EH (cell line): Measurements from ENCODE around the gene CNBP.

Experiments
- DNase-seq: peaks from one replicate; pipeline ENCODE4 v3.0.0-alpha.2; 2015; ENCODE audit warnings: low read depth

Gene CNBP

DNA sequence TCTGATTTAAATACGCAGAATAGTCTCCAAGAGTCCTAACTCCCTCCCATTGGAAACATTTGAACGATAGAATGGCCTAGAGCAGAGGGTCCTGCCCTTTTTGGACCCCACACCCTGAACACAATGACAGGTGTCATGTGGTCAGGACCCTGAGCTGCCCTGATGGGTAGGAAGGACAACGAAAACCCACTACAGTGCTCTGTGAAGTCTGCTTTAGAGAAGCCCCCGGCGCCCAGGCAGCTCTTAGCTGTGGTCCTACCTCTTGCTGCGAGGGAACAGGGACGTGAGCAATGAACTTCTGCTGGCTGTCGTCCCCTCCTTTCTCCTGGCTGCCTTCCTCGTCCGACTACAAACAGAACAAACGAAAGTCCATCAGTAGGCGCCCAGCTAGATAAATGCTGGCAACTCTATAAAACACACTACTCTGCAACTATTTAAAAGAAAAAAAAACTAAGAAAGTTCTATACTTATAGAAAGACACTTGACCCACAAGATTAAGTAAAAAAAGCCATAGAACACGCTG, 53.3 kb downstream of the CNBP start:
- no peak for DNase-seq

DNA sequence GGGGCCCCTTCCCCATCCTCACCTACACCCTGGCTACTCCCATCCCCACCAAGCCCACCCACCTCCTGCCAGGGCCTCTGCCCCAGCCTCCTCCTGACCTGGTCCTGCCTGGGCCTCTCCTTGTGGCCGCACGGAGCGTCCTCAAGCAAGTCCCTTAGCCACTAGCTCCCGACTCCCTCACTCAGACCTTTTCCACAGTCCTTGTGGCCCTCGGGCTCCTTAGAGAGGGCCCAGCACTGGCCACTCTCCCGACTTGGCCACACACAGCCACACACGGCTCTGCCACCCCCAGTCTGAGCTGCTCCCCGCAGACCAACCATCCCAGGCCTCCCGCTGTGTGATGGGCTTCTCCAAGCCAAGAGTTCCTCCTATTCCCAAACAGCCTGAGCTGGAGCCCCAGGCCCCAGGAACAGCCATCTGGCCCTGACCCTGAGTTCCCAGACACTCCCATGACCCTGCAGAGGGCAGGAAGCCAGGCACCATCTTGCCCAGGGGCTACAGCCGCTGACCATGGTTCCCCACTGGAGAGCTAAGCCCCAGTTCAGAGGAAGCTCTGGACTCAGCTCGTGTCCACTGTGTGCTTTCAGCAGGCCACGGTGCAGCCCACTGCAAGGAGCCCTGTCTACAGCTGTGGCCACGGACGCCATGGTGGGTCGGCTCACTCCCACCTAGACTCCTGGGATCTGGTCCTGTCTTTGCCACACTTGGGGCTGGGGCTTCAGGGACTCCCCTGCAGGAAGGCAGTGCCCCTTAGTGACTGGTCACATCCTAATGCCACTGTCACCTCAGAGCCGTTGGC, 55.1 kb downstream of the CNBP start:
- DNase-seq: no peak

DNA sequence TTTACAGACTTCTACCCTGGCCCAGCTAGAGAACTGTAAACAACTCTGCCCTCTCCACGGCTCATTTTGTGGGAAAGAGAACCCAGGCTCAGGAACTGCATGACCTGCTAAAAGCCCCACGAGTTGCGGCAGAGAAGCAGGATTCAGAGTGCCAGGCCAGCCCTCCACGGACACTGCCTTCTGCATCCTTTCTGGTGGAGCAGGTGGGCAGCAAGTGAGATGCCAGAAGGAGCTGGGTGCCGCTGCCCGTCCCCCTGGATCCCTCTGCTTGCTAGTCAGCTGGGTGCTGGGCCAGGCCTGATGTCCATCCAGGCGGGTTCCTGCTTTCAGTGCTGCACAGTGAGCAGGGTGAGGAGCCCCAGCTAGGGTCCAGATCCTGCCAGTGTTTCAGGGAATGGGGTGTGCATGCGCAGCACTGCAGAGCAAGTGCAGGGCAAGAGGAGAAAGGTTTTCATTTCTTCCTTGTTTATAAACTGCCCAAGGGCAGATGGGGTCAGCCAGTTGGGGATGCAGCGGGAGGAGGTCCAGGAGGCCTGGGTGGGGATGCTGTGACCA, 56.9 kb downstream of the CNBP start:
- no peak for DNase-seq

DNA sequence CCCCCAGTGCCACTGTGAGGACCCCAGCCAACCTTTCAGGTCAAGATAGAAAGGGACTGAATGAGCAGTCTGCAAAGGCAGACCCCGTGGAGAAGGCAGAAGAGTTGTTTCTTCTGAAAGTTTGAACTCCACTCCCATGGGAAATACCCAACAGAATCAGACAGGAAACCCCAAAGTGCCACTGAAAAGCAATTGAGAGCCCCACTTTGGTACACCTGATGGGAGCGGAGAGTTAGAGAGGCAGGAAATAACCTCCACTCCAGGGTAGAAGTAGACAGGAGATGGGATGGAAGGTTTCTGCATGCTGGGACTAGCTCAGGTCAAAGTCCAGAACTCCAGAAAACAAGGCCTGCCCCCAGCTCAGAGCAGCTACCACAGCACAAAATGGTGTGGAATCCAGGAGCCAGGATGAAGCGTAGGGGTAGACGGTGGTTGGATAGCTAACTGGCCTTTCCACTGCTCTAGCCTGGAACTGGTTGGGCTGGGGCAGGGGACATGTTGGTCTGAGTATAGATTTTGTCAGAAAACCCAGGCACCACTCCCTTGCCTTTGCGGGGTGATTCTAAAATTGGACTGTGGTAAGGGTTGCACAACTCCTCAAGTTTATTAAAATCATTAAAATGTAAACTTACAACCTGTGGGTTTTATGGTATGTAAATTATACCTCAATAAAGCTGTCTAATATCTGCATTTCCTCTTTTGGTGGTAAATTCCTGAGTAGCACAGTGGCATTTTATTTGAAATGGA, 60.2 kb downstream of the CNBP start:
- peak; percentile 72 for DNase-seq

DNA sequence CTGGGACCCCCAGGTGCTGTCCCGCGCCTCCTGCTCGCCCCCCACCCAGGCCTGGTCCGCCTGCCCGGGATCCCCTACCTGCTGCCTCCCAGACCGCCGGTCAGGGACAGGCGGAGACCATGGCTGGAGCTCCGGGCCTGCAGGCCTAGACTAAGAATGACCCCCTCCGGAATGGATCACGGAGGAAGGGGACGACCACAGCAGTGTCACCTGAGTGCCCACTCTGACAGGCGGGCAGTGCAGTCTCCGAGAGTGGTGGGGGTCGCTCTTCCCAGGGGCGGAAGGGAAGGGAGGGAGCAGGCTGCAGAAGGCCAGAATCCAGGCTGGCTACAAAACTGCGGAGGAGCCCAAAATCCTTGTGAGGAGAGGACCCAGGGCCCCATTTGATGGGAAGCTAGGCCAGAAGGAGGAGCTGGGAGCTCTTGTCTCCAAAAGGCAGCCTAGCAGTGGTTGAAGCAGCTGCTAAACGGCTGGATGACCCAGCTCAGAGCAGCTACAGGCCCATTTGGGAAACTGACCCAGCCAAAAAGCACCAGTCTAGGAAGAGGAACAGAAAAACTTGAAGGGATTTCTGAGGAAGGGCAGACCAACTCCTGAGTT, 61.2 kb downstream of the CNBP start:
- peak; percentile 21 for DNase-seq

DNA sequence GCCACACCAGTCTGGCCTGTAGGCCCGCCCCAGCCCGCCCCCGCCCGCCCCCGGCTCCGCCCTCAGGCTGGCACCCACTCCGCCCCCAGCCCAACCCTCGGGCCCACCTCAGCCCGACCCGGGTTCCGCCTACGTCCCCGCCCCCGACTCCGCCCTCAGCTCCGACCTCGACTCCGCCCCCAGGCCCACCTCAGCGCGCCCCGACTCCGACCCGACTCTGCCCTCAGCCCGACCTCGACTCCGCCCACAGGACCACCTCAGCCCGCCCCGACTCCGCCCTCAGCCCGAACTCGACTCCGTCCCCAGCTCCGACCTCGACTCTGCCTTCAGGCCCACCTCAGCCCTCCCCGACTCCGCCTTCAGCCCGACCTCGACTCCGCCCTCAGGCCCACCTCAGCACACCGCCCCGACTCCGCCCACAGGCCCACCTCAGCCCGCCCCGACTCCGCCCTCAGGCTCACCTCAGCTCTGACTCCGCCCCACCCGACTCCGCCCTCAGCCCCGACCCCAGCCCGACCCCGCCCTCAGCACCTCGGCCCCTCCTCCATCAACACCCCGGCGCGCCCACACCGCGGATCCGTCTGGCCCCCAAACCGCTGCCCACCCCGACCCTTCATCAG, 61.8 kb downstream of the CNBP start, which contains the start of gene RAB43:
Gene RAB43, minus strand, starts transcription at position 13 of the 620 bp plus-strand sequence. CDS start 315 bp downstream, outside the sequence.
- peak; percentile 84 for DNase-seq

DNA sequence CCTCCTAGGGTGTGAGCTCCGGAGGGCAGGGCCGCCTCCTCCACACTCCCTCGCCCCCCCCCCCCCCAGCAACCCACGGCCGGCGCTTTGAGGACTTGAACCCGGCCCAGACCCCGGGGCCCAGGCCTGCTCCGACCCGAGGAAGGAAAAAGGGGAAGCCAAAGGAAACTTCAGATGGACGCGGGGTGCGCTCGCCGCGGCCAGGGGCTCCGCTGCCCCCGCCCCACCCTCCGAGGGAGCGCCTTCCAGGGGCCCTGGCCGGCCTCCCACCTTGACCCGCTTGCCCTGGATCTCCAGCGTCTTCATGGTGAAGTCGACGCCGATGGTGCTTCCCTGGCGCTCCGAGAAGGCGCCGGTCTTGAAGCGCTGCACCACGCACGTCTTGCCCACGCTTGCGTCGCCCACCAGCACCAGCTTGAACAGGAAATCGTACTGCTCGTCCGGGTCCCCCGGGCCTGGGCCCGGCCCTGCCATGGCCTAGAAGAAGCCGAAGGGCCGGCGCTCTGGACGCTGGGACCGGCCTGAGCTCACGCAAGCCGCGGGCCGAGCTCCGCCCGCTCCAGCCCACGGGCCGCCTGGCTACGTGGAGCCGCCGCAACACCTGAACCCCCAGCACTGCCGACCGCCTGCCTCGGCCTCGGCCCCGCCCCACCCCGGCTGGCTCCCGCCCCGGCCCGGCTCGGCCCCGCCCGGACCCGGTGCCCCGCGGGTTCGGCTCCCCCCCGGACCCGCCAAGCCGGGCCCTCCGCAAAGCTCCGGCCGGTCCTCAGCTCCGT, 62.5 kb downstream of the CNBP start:
- DNase-seq: no peak

DNA sequence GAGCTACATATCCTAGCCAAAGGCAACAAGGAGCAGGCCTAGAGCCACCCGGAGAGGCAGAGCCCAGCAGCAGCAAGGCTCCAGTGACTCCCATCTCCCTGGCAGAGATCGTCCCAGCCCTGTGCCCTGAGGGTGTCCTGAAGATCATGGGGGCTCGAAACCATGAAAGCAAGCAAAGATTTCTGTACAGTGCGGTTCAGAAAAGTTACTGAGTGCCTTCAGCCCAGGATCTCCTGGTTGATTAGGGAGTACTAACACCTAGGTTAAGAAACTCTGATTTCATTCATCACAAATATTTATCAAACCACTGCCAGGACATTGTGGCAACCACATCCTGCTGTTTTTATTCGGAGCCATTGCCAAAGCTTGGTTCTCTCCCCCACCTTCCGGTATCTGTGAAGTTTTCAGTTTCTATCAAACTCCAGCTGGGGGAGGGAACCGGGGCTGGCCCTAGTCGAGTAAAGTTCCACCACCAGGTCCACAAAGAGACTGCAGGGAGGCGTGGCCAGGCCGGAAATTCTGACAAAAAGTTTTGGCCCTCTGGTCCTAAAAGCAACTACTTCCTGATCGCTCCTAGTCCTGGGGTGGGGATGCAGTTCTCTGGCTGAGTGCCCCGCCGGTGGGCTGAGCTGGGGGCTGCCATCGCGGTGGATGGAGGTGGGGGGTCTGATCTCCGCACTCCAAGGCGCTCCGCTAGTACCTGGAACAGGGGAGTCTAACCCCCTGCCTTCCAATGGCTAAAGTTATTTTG, 63.3 kb downstream of the CNBP start:
- DNase-seq: peak; percentile 96

DNA sequence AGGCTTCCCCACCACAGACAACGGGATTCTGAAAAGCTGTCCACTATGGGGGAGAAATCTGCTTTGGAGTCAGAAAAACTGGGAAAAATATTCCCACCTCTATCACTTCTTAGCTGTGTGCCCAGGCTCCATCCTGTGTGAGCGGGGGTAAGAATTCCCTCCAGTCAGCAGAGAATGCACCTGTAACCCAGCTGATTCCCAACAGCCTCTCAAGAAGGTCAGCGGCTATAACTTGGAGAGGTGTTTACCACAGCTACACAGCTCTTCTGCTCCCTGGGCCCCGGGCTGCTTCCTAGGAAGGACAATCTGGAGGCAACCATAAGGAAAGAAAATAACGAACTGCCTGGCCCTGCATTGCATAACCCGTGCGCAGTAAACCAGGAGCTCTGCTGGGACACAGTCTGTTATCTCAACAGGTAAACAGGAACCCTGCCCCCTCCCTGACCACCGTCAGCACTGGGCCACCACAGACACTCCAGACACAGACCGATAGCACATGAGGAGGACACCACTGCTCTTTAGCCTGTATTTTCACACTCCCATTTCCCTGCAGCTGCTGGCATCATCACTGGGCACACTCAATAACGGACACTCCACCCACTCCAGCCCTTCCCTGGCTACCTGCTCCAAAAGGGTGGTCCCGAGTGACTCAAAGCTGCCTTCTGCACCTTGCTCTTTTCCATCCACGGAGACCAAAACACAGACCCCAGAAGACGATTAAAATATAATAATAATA, 64.2 kb downstream of the CNBP start:
- DNase-seq: no peak

DNA sequence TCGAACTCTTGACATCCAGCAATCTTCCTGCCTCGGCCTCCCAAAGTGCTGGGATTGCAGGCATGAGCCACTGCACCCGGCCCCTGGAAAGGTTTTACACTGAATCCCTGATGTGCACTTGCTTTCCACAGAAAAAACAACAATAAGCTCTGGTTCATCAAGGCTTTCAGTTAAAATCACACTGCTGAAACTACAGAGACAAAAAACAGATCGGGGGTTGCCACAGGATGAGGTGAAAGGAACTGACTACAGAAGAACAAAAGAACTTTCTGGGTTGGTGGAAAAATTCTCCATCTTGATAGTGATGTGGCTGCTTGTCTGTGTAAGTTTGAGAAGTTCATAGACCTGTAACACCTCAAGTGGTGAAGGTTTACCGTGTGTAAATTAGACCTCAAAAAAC, 65.0 kb downstream of the CNBP start:
- DNase-seq: no peak
